T-helper 9 cell (primary cell): ENCODE data around the gene SLC7A10.

Source experiments
- DNase-seq: peaks from one replicate; pipeline ENCODE4 v3.0.0-alpha.2; 2020
- total RNA-seq, 2 donors: gene quantifications; one replicate each; lab custom pipeline; 2026; lab: John Stamatoyannopoulos, UW

SLC7A10 gene
- total RNA-seq = 0 reads per million in 2 donors

DNA sequence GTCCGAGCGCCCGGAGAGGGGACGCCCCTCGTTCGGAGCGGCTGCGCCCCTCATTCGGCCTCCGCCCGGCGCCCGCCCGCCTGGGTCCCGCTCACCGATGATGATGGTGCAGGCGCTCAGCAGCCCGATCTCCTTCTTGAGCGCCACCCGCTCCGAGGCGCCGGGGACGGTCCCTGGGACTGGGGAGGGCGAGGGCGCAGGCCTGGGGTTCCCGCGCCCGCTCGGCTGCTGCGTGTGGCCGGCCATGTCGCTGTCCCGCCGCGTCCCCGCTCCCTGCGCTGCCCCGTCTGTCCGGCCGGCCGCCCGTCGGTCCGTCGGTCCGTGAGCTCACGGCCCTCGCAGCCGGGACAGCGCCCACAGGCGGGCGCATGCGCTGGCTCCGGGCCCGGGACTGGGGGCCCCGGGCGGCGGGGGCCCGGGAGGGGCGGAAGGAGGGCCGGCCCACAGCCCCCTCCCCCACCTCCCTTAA lies at the start of gene SLC7A10:
Gene SLC7A10, minus strand, starts transcription at position 393 of the 469 bp plus-strand sequence. Its CDS starts 147 bp downstream, at position 246.
- no peak for DNase-seq

DNA sequence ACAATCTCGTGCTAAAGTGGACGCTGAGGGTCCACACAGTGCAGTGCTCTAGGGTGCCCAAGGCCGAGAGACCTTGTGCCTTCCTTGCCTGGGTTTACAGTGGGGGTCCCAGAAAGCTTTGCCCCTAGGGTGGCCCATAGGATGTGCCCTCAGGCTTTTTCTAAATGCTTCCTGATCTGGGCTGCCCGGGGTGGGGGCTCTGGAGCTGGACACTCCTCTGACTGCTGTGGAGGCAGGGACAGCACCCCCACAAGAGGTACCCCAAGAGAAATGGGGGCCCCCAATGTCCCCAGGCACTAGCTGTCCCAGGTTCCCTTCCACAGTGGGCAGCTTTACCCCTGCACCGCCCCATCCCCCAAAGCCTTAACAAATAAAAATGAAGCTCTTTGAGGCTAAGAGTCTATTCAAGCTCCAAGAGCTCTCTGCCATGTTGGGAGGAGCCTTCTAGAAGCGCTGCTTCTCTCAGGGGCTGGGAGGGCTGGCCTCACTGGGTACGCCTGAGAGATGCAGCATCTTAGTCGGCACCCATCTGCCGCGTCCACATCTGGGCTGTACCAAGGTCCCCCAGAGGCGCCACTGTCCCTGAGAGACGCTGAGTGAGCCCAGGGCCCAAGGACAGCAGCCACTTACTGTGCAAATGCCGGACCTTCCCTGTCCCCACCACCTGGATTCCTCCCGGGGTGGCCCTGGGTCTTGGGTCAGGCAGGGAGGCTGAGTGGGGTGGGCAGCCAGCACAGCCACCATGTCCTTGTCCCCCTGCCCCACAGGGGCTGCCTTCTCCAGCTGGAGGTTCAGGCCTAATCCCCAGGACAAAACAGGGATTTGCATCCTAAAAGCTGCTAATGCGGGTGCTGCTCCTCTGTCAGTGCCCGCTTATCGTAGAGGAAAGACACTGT lies 49.3 kb upstream of the SLC7A10 start:
- no peak for DNase-seq

DNA sequence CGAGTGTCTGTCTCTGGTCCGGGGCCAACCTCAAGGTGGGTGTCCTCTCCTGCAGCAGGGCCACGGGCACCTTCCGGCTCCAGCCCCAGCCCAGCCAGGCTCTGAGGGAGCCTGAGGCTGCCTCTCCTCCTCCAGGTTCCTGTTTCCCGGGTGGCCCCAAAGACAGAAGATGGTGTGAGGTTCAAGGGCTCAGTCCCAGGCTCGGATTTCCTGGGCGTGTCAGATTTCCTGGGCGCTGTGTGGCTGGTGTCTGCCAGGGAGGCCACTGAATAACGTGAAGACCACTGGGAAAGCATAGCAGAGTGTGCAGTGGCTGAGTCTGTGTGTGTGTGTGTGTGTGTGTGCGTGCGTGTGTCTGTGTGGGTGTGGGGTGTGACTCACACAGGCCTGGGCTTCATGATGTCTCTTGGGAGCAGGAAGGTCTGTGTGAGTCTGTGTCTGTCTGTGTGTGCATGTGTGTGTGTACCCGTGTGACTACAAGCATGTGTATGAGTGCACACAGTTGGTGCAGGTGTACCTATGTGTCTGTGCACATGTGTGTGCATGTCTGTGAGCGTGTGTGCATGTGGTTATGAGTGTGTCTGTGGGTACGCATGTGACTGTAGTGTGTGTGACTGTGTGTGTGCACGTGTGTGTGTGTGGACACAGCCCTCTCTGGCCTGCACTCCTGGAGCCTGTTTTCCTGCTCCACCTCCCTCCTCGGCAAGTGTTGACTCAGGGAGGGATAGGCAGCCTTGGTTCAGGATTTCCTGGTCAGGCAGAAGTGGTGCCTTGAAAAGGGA lies 48.4 kb upstream of the SLC7A10 start:
- DNase-seq = no peak

DNA sequence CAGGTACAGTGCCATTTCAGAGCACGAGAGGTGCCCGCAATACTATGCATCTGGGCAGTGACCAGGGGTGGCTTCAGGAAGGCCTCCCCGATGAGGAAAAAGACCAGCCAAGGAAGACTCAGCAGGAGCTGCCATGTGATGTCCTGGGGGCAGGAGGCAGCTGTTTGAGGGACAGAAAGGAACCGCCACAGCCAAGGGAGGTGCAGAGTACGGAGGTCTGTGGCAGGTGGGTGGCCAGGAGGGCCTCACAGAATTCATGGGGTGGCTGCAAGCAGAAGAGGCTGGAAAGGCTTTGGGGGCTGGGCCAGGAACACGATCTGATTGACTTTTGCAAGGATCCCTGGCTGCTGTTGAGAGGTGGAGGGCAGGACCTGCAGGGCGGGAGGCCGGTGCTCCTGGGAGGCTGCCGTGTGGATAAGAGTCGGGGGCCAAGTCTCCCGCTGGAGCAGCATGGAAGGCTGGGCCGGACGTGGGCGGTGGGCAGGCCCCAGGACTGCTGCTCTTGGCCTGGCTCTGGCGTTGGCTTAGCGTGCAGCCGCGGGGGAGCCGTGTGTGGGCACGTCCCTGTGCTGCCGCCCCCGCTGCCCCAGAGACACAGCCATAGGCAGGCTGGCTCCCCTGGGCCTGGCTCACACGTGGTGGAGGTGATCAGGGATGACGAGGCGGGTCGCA lies 47.6 kb upstream of the SLC7A10 start:
- DNase-seq = no peak

DNA sequence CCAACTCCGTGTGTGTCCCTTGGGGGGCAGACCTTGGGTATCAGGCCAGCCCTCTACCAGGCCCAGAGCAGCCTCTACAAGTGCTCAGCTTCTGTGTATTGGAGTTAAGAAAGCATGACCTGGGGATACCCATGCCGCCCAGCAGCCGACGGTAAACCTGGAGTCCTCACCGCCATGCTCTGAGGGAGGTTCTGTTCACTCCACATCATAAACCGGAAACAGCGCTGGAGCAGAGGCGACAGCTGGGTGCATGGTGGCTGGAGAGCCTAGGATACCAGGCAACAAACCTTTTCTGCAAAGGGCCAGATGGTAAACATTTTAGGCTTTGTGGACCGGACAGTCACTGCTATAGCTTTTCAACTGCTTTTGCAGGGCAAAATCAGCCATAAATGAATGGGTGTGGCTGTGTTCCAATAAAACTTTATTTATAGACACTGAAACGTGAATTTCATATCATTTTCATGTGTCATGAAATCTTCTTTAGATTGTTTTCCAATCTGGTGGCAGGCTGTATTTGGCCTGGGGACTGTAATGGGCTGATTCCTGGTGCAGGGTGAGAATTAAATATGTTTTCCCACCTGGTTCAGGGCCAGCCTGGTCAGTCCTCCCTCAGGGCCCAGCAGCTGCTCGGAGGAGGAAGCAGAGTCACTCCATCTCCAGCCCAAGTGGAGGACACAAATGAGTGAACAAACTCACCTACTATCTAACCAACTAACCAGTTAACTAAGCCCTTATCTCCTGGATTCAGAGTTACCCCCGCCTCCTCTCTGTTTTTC lies 45.8 kb upstream of the SLC7A10 start:
- no peak for DNase-seq

DNA sequence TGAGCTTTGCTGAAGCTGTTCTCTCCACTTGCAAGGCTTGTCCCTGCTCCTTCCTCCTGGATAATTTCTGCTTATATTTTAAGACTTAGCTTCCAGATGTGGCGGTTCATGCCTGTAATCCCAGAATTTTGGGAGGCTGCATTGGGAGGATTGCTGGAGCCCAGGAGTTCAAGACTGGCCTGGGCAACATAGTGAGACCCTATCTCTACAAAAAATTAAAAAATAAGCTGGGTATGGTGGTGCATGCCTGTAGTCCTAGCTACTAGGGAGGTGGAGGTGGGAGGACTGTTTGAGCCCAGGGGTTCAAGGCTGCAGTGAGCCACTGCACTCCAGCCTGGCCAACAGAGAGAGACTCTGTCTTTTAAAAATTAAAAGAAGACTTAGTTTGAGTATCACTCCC lies 45.1 kb upstream of the SLC7A10 start:
- DNase-seq = no peak

DNA sequence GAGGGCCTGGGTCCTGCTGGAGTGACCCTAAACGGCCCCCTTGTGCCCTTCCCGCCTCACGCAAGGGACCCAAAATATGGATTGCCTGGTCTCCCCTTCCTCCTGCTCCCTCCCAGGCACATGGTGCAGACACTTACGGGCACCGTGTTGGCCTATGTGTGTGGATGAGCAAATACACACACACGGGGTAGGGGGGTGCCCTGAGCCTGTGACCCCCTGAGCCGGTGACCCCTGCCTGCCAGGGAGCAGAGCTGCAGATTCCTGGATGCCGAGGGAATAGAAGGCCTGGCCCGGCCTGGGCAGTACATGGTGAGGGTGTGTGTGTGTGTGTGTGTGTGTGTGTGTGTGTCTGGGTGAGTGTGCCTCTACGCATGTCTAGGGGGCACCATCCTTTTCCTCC lies 43.4 kb upstream of the SLC7A10 start:
- DNase-seq = no peak

DNA sequence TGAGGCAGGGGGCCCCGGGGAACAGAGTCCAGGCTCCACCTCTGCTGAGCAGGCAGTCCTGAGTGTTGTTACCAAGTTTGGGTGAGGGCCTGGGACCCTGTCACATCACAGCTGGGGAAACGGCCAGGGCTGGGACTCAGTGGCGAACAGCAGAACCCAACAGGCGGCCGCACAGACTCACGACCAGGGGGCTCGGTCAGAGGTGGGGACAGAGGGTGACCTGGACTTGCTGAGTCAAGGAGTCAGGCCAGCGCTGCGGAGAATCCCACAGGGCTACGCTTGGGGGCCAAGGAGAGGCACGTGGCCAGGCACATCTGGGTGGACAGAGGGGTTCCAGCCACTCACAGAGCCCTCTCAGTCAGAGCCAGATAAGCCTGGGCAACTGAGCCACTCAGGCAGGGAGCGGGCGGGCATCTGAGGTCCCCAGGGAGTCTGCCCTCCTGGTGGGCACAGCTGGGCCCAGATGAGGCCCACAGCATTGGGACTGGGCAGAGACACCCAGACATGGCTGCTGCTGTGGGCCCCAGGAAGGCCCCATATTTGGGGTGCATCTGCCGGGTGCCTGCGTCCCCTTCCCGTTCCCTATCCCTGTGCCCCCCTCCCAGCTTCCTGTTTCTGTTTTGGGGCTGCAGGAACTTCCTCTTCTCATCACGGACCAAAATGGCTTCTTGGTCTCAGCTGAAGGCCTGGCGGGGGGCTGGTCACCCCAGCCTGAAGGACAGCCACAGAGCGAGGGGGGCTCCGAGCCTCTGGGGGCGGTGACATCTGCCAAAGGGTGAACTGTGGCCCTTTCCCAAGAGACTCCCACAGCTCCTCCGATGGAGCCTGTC lies 42.7 kb upstream of the SLC7A10 start:
- DNase-seq = no peak

DNA sequence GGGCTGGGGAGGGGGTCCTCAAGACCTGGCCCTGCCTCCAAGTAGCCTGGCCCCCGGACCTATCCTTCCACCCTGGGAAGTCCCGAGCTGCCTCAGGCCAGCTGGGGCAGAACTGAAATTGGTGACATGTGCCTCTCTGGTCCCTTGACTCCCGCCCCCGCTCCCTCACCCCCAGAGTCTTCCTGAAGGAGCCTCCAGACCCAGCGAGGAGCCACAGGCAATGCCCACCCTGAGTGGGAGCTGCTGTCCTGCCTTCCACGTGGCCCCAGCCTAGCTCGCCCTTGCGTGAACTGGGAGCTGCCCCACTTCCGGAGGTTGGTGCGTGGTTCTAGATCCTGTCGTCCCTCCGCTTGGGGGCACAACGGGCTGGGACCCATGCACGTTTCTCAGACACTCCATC lies 42.1 kb upstream of the SLC7A10 start:
- DNase-seq = no peak

DNA sequence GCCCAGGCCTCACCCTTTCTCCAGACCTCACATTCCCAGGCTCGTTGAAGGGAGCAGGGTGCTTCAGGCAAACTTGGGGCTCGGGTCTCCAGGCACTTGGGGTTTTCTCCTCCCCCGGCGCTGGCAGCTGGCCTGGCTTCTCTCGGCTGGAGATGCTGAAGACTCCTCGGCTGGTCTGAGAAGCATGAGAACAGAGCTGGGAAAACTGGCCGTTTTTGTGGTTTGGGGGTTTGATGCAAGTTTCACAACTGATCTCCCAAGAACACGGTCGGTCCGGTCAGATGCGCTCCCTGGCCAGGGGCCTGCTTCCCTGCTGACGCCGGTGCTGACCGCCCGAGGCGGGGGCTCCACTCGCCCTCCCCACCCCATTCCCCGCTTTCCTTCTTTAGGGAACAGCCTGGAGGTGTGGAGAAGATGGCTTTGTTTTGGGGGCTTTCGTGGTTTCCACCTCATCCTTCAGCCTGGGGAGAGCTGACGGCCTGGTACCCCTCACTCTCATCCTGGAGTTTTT lies 41.4 kb upstream of the SLC7A10 start:
- DNase-seq = no peak

DNA sequence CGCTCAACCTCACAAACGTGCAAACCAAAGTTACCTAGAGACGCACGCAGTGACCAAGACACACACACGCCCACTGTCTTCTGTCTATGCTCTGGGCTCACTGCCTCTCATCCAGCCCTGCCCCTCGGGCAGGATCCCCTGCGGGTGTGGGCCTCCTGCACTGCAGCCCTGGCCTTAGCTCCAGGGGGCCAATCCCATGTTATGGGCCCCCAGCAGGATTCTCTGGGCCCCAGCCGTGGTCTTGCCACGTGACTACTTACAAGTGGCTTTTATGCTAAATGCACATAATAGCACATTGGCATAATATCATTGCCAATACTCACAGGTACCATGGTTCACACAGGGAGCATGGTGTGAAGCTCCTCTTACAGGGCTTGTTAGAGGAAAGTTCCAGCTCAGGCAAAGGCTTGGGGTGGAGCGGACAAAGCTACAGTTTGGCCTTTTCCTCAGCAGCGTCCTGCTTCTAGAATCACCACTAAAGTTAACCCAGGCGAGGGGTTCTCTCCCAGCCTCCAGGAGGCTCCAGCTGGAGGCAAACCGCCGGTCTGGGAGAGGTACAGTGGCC lies 39.3 kb upstream of the SLC7A10 start:
- no peak for DNase-seq

DNA sequence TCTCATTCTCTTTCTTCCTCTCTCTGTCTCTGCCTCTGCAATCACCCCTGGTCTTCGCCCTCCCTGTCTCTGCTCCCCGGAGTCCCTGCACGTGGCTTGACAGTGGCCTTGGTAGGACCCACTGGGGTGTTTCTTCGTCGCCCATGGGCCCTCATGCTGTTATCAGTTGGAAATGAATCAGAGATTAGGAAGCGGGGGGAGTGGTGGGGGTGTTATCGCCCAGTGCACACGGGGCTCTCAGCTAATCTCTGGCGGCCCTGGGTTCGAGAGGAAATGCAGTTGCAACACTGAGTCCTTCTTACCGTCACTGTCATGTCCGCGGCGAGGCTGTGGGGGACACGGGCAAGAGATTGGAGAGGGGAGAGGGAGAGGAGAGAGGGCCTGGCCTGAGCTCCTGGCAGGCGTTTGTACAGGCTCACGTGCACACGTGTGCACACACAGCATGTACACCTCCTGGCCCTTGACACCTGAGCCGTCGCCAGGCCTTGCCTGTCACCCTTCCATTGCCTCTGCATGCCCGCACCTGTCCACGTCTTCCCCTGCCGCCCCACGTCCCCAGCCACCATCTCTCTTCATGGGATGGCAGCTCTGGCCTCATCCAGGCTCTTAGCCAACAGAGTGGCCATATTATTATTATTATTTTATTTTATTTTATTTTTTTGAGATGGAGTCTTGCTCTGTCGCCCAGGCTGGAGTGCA lies 37.8 kb upstream of the SLC7A10 start:
- no peak for DNase-seq

DNA sequence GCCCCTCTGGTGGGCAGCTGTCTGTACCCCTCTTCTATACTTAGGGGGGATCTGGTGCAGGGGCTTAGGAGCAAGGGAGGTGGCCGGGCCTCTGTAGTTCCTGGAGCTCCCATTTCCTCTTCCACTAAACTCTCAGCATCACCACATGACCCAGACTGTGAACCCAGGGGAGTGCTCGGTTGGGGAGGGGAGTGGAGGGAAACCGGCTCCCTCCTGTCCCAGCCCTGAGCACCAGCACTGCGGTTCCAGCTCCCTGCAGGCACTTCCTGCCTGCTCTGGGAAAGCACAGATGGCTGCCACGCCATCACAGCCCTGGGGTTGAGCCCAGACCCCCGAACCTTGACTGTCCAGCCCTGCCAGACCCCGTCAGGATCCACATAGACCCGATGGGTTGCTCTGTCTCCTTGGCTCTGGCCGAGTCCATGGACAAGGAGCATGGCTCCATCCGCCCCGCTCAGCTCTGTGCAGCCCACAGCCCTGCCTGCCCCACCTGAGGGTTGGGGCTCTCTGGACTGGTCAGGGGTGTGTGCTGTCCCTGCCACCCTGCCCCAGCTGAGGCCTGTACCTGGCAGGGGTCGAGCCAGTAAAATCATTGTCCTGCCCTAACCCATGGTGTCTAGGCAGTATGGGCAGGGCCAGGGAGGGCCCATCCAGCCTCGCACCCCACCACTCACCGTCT lies 36.0 kb upstream of the SLC7A10 start:
- no peak for DNase-seq

DNA sequence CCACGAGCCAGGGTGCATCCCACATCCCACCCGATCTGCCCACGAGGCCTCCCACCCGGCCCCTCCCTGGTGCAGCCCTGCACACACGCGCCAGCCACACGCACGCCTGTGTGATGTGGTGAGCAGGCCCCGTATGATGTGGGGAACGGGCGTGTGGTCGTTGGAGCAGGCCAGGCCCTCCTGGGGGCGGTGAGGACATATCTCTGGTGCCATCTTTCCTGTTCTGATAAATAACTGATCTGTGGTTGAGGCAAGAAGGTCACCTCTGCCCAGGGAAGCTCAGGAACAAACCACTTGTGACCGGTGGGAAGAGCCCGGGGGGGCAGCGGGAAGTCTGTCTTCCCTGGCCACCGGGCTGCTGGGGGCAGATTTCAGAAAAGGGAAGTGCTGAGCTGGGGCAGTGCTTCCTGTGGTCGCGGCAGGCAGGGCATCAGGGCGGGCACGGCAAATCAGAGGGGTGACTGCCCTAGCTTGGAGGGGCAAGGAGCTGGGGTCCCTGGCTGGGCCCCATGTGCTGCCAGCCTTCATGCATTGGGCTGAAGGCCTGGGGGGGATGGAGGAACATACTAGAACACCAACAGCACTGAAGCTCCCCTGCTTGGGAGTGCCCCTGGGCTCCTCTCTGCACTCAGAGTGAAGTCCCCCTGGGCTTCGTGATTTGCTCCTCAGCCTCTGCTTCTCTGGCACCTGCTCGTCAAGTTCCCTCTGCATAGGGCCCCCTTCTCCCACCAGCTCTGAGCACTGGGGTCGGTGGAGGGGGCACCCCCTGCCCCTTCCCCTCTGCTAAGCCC lies 35.2 kb upstream of the SLC7A10 start:
- DNase-seq = no peak

DNA sequence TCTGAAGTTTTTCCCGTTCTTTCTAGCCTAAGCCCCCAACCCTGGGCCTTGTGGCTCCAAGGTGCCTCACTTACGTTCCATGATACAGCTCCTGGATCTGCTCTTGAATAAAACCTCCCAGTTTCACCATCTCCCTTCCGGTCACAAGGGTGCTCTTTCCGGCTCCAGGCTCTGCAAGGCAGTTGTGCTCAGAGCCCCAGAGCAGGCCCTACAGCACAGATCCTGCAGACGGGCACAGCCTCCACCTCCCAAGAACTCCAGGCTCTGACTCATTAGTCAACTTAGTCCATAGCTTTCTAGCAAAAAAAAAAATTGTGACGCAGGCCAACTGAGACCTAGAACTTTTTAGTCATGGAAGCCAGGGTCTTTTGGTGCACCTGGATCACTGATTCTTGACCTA lies 33.9 kb upstream of the SLC7A10 start:
- DNase-seq = no peak

DNA sequence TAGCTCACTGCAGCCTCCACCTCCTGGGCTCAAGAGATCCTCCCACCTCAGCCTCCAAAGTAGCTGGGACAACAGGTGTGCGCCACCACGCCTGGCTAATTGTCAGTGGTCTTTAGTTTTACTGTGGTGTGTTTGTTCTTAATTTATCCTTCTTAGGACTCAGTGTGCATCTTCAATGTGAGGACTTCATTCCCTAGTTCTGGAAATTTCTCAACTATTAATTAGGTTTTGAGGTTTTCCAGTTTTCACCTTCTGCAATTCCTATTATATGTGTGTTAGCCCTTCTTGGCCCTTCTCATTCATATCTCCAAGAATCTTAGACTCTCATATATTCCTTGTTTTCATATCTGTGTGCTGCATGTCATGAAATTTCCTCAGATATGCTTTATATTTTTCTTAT lies 32.2 kb upstream of the SLC7A10 start:
- no peak for DNase-seq

DNA sequence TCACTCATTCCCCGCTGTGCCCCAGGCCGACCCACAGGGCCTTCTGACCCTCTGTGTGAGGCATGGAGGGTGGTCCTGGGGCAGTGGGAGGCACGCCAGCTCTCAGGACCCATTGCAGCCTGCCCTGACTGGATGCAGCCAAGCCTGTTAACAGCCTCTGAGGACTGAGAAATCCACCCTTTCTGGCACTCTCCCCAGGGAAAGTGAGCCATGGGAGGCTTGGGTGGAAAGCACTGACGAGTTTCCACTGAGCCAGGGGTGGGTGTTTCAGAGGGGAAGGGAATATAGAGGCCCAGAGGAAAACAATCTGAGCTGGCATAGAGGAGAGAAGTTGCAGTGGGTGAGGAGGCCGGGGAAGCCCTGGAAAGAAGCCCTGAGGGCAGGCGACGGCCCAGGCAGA lies 30.6 kb upstream of the SLC7A10 start:
- no peak for DNase-seq

DNA sequence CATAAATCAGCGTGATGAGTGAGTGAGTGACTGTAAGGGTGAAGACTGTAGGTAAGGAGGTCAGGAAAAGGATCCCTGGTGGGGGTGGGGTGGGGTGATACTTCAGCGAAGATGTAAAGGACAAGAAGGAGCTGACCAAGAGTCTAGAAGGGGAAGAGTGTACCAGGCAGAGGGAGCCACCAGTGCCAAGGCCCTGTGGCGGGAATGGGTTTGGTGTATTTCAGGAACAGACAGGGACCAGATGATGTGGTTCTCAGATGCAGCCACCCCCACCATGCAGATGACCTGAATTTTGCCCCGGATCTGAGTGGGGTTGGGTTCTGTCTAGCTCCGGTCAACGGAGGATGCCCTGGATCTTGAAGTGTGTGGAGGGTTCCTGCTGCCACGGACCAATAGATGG lies 30.1 kb upstream of the SLC7A10 start:
- DNase-seq = no peak
